OCI-M2 (cell line): ENCODE data around the gene SCGN.

Experiments
- DNase-seq: peaks from one replicate; lab custom pipeline; 2025; ENCODE audit not compliant: unreplicated experiment; lab: John Stamatoyannopoulos, UW

The SCGN gene, protein sequence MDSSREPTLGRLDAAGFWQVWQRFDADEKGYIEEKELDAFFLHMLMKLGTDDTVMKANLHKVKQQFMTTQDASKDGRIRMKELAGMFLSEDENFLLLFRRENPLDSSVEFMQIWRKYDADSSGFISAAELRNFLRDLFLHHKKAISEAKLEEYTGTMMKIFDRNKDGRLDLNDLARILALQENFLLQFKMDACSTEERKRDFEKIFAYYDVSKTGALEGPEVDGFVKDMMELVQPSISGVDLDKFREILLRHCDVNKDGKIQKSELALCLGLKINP

DNA sequence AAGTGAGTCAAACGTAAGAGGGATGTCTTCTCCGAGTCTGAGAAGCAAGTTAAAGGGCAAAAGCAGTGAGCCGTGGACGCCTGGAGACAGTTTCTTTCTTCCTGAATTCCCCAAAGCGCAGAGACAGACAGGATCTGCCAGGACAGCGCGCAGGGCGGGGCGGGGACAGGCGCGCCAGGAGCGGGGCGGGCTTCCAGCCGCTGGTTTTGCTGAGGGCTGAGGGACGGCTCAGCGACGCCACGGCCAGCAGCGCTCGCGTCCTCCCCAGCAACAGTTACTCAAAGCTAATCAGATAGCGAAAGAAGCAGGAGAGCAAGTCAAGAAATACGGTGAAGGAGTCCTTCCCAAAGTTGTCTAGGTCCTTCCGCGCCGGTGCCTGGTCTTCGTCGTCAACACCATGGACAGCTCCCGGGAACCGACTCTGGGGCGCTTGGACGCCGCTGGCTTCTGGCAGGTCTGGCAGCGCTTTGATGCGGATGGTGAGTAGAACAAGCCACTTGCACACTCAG is at the start of gene SCGN:
TSS of gene SCGN (plus strand) at position 209 of the 509 bp plus-strand sequence. CDS start at position 398, 189 bp downstream.
- peak; percentile 78 for DNase-seq

GRCh38 chr6:25602674-25602982 is 49.4 kb upstream of the SCGN start:
- DNase-seq, result no peak

DNA sequence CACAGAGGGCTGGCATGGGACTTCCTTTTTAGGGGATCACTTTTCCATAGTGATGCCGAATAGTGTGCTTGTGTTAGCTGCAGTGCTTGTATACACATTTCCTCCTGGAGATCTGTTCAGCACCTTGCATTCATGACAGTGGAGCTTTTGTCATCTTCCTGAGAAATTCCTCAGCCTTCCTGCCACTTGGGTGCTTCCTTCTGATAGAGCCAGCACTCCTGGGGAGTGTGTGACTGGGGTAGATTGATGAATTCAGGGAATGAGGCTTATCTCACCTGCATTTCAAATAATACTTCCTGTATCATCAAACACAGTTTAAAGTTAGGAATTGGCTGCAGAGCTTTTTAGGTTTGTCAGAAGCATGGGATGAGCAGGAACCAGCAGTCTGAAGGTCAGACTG is 48.8 kb upstream of the SCGN start:
- DNase-seq, result no peak

- no peak for DNase-seq
Measured at GRCh38 chr6:25606151-25606550, 45.9 kb upstream of the SCGN start.

GRCh38 chr6:25608558-25609174 is 43.3 kb upstream of the SCGN start:
- DNase-seq, result peak; percentile 54

DNA sequence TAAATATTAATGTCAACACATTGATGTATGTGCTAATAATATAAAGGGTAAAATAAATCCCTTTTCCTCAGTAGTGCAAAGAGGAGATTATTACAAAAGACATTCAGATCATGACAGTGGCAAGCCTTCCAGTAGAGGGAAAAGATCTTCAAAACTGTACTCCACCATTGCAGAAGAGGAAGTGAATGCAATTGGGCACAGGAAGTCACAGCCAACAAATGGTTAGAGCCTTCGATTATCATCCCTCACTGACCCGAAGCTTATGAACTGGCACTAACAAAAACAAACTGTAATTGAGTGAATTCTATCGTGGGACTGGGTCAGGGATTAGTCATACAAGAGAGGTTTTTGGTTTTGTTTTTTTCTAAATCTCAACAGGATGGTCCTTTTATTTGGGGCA is 39.3 kb upstream of the SCGN start:
- DNase-seq, result no peak

DNA sequence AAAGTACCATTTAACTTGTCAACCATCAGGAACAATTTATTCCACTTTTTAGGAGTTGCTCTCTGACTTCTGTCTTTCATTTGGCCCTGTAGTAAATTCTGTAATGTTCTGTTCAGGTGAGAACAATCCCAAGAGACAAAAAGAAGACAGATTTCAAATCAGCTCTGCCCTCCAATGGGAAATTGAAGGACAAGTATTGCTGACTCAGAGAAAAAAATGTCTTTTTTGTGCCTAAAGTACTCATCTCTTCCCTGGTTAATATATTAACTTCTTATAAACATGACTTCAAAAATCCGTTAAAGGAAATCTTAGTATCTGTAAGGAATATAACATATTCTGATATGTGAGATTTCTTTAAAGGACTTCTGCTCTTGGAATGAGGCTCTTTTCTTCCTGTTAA is 38.6 kb upstream of the SCGN start:
- DNase-seq, result no peak

DNA sequence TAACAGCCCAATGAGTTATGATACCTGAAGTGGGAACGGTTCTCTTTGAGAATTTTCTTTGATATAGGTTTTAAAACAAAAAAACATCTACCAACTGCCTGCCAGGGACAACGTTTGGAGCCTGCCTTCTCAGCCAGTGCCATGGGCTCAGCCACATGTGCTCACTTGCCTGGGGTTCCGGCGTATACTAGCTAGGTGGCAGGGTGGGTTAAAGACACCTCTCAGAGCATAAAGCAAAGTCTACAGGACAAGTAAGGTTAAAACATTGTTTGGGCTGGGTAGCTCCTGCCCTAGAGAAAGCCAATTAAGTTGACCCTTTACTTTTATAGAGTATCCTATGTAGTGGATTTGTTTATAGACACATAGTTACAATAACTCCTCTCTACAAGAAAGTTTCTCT is 38.0 kb upstream of the SCGN start:
- no peak for DNase-seq

- no peak for DNase-seq
Measured at GRCh38 chr6:25615471-25615870, 36.5 kb upstream of the SCGN start.

DNA sequence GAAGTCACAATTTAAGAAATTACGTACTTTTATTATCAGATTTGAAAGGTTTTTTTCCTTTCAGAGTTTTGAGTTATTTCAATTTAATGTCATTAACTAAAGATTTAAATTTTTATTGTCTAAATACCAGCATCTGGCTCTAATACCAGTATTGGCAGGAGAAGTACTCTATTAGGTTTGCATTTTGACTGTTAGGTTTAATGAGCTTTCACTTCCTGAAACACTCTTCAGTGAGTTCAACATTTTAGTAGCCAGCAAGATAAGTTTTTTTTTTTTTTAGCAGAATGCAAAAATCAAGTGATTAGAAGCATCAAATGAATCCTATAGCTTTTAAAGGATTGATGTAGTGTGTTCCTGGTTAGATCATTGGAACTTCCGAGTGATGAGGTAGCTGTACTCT is 34.0 kb upstream of the SCGN start:
- no peak for DNase-seq

- DNase-seq, result peak; percentile 65
Measured at GRCh38 chr6:25619217-25619616, 32.8 kb upstream of the SCGN start.

DNA sequence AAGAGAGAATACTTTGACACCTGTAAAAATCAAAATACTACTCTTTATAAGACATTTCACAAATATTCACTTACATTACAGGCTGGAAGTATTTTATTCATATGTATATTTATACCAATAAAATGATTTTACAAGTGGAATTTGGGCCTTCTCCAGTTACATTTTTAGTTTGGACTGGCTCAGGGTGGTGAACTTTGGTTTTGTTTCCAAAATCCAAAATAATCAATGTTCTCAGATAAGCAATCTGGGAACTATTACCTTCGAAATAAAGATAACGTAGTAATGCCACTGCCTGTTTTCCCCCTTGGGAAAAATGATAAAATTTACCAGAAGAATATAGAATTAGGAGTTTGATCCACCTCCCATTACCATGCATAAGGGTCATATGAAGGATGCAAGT is 31.6 kb upstream of the SCGN start:
- DNase-seq, result no peak

DNA sequence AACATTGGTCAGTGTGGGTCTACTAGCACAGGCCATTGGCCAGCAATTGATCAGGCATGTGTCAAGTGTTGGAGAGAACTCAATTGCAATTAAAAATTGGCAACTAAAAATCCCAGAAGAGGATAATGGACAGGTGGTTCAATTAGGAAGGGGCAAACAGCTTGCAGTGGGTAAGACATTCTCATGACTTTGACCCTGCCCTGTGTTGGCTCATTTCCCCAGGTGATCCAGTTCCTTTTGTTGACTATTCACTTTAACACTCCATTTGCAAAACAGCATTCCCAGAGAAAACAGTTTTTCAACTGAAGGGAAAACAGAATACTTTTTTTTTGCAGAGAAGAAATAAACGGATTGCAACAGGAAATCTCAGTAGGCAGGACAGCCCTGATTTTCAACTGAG is 28.9 kb upstream of the SCGN start:
- DNase-seq, result no peak

GRCh38 chr6:25623879-25624278 is 28.1 kb upstream of the SCGN start:
- DNase-seq, result no peak

DNA sequence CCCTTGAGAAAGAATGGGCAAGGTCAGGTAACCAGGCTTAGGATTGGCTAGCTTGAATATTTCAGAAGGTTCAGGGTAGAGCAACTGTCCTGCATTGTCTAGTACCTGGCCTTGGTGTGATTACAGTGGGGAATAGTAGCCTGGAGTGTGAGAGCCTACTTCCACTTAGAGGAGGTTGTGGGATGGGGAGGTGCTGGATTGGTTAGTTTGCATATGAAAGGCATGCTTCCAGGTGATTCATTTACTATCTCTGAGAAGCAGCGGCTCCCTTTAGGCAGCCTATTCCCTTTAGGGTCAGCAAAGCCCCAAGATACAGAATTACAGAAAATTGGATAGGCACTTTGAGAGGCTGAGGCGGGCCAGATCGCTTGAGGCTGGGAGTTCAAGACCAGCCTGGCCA is 25.0 kb upstream of the SCGN start:
- no peak for DNase-seq

GRCh38 chr6:25628471-25629197 is 23.4 kb upstream of the SCGN start:
- DNase-seq, result no peak

- no peak for DNase-seq
Measured at GRCh38 chr6:25629198-25629576, 22.8 kb upstream of the SCGN start.

GRCh38 chr6:25630508-25631278 is 21.3 kb upstream of the SCGN start:
- no peak for DNase-seq

GRCh38 chr6:25635886-25636317 is 16.1 kb upstream of the SCGN start:
- DNase-seq, result no peak

GRCh38 chr6:25637211-25637610 is 14.8 kb upstream of the SCGN start:
- DNase-seq, result no peak

- no peak for DNase-seq
Measured at GRCh38 chr6:25637960-25638434, 14.0 kb upstream of the SCGN start.
